ENCODE measurements around the gene ELANE. TPM values are rescaled to one million over a fixed set of nuclear protein-coding genes. Genes with fewer than 3 reads are reported as not detected.
"Not testable (repeated sequence)": the region's sequence is repeated elsewhere in the genome, so short reads cannot be mapped to it uniquely, and the experiment has no call there.

ELANE gene
- polyA plus RNA-seq, 12 donors: 0.21 to 1.2 (median 0.33) TPM; not detected in 5

DNA sequence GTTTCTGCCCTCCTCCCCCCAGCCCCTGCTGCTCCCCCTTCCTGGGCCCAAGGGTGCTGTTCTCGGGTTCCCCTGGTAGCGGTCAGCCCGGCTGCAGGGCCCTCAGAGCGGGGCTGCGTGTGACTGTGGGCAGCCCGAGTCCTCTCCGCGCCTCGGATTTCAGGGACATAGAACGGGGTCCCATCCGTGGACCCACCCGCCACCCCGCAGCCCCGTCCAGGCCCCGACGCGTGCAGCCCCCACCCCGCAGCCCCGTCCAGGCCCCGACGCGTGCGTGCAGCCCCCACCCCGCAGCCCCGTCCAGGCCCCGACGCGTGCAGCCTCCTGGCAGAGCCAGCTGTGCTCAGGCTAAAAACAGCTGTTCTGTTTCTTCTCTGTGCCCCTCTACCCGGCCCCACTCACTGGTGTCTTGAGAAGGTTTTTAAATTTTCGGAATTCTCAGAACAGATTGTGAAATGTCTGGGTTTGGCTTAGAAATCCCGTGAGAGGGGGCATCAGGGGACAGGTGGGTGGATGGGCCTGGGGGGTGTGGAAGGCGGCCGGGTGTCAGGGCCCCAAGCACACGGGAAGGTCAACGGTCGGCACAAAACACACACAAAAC is 16.8 kb upstream of the ELANE start:
- no peak for DNase-seq

DNA sequence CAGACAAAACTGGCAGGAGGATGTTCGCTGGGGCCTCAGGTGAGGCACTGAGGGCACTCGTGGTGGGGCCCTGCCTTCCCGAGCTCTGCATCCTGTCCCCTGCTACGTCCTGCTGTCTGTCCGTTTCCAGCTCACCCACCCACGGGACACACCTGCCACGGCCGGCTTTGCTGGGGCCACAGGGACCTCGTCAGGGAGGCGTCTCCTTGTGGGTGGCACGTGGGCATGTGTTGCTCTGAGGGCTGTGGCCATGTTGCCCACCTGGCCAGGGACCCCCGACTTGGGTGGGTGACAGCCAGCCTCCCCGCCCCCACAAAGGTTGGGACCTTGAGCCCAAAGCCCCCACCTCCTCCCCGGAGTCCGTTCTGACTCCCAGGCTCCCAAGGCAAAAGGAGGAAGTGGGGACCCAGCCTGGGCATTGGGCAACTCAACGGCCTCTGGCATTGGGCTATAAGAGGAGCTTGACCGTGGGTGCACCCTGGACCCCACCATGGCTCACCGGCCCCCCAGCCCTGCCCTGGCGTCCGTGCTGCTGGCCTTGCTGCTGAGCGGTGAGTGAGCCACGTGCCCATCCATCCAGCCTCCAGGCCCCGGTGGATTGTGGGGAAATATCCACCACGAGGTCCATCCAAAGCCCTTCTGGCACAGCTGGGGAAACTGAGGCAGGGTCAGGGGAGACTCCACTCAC is 11.4 kb upstream of the ELANE start, which contains the start of gene PRTN3:
Gene PRTN3 (plus strand): TSS at position 481 of the 688 bp plus-strand sequence. CDS start 10 bp downstream, at position 491.
- DNase-seq: no peak

DNA sequence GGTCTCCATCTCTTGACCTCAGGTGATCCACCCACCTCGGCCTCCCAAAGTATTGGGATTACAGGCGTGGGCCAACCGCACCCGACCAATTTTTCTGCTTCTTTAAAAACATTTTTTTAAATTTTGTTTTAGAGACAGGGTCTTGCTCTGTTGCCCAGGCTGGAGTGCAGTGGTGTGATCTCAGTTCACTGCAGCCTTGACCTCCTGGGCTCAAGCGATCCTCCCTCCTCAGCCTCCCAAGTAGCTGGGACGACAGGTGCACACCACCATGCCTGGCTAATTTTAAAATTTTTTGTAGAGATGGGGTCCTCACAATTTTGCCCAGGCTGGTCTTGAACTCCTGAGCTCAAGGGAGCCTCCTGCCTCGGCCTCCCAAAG is 9.3 kb upstream of the ELANE start:
- DNase-seq: not testable (repeated sequence)

GRCh38 chr19:843180-843835 is 8.8 kb upstream of the ELANE start:
- DNase-seq: no peak

DNA sequence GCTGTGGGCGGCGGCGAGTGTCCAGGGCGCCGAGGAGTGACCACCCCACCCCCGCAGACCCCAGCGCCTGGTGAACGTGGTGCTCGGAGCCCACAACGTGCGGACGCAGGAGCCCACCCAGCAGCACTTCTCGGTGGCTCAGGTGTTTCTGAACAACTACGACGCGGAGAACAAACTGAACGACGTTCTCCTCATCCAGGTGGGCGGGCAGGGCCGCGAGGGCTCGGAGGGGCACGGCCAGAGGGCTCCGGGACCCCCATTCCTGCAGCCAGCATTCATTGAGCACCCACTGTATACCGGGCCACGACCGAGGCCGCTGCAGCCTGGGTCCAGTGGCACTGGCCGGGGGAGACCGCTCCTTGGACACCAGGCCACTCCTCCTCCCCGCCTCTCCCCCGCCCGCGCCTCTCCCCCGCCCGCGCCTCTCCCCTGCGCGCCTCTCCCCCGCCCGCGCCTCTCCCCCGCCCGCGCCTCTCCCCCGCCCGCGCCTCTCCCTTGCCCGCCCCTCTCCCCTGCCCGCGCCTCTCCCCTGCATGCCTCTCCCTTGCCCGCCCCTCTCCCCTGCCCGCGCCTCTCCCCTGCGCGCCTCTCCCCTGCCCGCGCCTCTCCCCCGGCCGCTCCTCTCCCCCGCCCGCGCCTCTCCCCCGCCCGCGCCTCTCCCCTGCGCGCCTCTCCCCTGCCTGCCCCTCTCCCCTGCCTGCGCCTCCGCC is 8.1 kb upstream of the ELANE start:
- no peak for DNase-seq

DNA sequence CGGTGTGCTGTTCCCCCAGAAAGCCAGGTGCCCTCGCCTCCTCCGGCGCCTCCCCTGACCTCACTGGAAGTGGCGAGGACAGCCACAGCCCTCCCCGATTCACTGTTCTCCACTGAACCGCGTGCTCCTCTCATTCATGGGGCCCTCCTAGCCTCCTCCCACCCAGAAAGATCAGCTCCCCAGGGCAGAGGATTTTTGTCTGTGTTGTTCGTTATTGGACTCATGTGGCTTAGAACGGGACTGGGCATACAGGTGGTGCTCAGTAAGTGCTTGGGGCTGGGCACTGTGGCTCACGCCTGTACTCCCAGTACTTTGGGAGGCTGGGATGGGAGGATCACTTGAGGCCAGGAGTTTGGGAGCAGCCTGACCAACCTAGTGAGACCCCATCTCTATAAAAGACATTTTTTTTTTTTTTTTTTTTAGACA is 7.5 kb upstream of the ELANE start:
- no peak for DNase-seq

DNA sequence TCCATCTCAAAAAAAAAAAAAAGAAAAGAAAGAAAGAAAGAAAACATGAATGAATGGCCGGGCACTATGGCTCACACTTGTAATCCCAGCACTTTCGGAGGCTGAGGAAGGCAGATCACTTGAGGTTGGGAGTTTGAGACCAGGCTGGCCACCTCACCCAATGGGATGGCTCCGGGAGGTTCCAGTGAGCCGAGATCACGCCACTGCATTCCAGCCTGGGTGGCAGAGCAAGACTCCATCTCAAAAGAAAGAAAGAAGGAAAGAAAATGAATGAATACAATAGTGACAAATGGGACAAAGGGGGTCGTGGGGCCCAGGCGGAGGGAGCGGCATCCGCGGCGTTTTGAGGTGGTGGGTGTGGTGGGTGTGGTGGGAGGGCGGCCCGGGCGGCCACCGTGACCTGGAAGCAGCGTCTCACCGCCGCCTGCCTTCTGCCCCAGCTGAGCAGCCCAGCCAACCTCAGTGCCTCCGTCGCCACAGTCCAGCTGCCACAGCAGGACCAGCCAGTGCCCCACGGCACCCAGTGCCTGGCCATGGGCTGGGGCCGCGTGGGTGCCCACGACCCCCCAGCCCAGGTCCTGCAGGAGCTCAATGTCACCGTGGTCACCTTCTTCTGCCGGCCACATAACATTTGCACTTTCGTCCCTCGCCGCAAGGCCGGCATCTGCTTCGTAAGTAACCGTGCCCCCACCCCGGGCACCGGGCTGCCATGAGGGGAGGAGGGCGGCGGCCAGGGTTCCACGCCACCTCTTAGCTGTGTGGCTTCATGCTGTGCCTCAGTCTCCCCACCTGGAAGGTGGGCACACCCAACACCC is 6.2 kb upstream of the ELANE start:
- no peak for DNase-seq

DNA sequence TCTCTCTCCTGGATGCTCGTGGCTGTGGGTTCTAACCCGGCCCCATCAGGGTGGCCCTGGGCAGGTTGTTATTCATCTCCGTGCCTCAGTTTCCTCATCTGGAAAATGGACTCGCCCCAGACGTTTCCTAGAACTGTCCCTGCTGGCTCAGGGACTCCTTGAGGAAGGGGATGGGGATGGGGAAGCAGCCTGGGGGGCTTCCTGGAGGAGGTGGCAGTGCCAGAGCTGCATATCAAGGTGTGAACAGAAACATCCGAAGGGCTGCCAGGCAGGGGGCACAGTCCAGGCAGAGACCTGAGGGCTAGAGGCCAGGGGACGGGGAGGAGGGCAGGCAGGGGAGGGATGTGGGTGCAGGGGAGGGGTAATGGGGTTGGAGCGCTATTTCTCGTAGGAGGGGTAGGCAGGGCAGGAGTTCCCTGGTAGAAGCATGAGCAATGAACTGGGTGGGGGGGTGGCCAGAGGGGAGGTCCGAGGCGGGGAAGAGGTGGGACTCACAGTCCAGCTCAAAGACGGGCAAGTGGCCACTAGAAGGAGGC is 3.6 kb upstream of the ELANE start:
- DNase-seq: no peak

DNA sequence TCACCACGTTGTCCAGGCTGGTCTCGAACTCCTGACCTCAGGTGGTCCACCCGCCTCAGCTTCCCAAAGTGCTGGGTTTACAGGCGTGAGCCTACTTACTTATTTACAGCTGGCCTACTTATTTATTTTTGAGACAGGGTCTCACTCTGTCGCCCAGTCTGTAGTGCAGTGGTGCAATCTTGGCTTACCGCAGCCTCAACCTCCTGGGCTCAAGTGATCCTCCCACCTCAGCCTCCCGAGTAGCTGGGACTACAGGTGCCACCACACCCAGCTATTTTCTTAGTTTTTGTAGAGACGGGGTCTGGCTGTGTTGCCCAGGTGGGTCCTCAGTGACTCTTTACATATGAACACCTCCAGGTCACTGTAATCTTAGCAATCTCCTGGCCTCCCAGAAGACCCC is 2.9 kb upstream of the ELANE start:
- DNase-seq: not testable (repeated sequence)

DNA sequence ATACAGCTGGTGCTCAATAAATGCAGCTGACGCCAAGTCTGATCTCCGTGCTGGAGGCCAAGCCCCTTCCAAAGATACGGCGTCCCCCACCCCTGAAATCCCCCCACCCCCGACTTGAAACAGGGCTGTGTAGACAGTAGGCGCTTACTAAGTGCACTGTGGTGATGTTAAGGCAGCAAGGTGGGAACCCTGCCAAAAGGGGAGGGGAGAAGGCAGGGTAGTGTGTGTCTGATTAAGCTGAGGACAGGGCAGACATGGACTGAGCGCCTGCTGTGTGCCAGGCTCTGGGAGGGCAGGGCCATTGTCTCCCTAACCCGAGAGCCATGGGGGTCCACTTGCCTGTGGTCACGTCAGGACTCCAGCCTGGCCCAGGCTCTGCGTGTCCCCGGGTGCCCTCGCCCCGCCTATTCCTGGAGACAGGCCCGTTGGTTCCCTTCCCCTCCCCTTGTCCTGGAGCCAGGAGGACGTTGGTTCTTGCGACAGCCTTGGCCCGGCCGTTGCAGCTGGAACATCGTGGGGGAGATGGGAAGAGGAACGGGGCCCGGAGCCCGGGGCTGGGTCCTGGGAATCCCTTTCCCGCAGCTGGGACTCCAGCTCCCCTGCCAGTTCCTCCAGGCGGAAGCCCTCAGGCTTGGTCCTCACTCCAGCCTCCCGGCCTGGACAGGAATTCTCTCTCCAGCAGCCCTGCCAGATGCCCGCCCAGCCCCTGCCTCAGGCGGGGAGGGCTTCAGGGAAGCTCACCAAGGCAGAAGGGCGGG is 1.7 kb upstream of the ELANE start:
- DNase-seq: peak; percentile 85

DNA sequence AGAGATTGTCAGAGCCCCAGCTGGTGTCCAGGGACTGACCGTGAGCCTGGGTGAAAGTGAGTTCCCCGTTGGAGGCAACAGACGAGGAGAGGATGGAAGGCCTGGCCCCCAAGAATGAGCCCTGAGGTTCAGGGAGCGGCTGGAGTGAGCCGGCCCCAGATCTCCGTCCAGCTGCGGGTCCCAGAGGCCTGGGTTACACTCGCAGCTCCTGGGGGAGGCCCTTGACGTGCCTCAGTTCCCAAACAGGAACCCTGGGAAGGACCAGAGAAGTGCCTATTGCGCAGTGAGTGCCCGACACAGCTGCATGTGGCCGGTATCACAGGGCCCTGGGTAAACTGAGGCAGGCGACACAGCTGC is 1.1 kb upstream of the ELANE start:
- no peak for DNase-seq

- DNase-seq: no peak
These were observed 997 bp downstream of the ELANE start for GRCh38 chr19:853014-853585.

GRCh38 chr19:853614-854220 is 1.6 kb downstream of the ELANE start:
- DNase-seq: not testable (repeated sequence)

GRCh38 chr19:854549-854948 is 2.4 kb downstream of the ELANE start:
- no peak for DNase-seq

GRCh38 chr19:855142-855541 is 3.0 kb downstream of the ELANE start:
- DNase-seq: no peak

- DNase-seq: no peak
These were observed 3.5 kb downstream of the ELANE start for GRCh38 chr19:855566-856120.

DNA sequence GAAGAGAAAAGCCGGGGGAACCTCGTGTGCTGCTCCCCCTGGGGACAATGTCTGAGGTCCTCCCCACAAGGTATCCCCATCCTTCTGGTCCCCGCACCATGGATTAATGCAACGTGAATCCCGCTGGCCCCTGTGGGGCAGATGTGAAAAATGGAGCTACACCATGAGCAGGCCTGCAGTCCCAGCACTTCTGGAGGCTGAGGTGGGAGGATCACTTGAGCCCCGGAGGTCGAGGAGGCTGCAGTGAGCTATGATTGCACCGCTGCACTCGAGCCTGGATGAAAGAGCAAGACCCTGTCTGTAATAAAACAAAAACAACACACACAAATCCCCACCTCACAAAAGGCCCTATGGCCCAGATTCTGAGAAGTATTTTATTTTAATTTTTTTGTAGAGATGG is 6.2 kb downstream of the ELANE start:
- no peak for DNase-seq

DNA sequence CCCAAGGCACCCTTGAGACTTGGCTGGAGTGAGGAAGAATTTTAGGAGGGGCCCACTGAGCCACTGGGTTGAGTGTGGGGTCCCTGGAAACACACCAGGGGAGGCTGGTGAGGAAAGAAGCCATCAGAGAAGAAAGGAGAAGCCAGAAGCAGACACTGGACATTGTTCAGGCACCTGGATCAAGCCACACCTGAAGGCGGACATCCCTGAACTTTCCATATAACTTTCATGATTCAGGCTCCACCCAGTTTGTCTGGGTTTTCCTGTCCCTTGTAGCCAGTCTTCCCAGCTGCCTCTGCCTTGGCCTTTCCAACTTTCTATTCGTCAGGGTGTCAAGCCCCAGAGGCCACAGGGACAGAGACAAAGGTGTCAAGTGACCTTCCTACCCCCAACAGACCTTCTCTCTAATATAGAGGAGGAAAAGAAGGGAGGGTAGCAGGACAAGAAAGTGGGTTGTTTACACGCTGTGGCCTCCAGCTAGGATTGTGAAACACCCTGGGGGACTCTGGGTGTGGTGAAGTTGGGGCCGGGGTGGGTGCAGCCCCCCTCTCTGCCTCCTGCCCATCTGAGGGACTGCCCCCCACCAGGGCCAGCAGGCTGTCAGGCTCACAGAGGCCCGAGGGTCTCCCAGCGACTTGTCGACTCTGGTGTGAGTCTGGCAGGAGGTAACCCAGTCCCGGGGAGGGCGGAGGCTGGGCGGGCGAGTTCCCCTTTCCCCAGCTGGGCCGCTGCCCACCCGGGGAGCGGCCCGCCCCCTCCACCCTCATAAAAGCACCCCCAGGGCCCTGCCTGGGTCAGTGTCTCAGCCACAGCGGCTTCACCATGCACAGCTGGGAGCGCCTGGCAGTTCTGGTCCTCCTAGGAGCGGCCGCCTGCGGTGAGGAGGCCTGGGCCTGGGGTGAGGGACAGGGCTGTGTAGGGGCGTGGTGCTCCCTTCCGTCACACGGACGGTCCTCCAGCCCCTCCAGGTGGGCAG is 7.1 kb downstream of the ELANE start, which contains the start of gene CFD:
Gene CFD (plus strand): TSS at position 797 of the 976 bp plus-strand sequence. CDS start 26 bp downstream, at position 823.
- no peak for DNase-seq
